Liver (tissue), 3 donors: Measurements from ENCODE around the gene LGALS14.

Experiments used
- EGR1 ChIP-seq, 2 donors: IDR thresholded peaks; 2 replicates each; pipeline ENCODE4 v1.6.1; 2016 to 2018; ENCODE audit warnings: antibody characterized with exemption in 2 of 2, low read depth in 2 of 2
- FOXA1 ChIP-seq: IDR thresholded peaks from 2 replicates; pipeline ENCODE4 v1.6.1; 2016; ENCODE audit warnings: antibody characterized with exemption
- HNF4A ChIP-seq, 2 donors: conservative IDR thresholded peaks; 2 replicates each; pipeline ENCODE4 v1.6.1; 2016; ENCODE audit warnings: antibody characterized with exemption in 2 of 2, mild to moderate bottlenecking in 2 of 2
- RAD21 ChIP-seq, 2 donors: IDR thresholded peaks; 2 replicates each; pipeline ENCODE4 v1.6.1; 2016; ENCODE audit warnings: antibody characterized with exemption in 2 of 2, mild to moderate bottlenecking in 2 of 2
- RXRA ChIP-seq, 2 donors: IDR thresholded peaks; 2 replicates each; pipeline ENCODE4 v1.6.1; 2017 to 2018; ENCODE audit warnings: antibody characterized with exemption in 2 of 2, mild to moderate bottlenecking in 1 of 2
- SP1 ChIP-seq: IDR thresholded peaks from 2 replicates; pipeline ENCODE4 v1.6.1; 2018; ENCODE audit warnings: antibody characterized with exemption, mild to moderate bottlenecking
- TF ChIP-seq, protein P1 (sequence below): fragments of 150-350 bp; IDR thresholded peaks from 2 replicates; pipeline ENCODE4 v1.5.1; 2017; ENCODE audit warnings: improper control_type of control experiment, low read depth, low read length; ENCODE audit not compliant: missing input control
- TF ChIP-seq, protein P2 (sequence below): IDR thresholded peaks from 2 replicates; pipeline ENCODE4 v1.6.1; 2016; ENCODE audit warnings: antibody characterized with exemption
- TF ChIP-seq, protein P3 (sequence below): IDR thresholded peaks from 2 replicates; pipeline ENCODE4 v1.6.1; 2016; ENCODE audit warnings: antibody characterized with exemption, mild to moderate bottlenecking
- TF ChIP-seq, protein P4 (sequence below): IDR thresholded peaks from 2 replicates; pipeline ENCODE4 v1.6.1; 2016; ENCODE audit warnings: antibody characterized with exemption
- donor health status: healthy.
- donor health status: healthy.

DNA sequence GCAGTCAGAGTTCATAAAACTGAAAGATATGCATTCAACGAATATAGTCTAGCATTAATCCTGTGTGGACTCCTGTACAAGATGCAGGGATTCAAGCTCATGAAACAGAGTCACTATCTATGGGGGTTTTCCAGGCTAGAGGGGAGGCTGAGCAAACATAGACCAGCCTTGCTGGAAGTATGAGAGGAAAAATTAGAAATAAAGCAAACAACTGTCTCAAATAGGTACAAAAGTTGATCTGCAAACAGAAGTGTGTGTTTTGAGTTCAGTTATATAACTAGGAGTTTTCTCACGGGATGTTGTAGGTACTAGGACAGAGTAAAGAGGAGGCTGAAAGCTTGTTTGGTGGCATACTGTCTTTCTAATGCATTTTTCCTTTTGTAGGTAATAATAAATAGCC is 8.5 kb upstream of the LGALS14 start:
- TF ChIP-seq, protein P1, sequence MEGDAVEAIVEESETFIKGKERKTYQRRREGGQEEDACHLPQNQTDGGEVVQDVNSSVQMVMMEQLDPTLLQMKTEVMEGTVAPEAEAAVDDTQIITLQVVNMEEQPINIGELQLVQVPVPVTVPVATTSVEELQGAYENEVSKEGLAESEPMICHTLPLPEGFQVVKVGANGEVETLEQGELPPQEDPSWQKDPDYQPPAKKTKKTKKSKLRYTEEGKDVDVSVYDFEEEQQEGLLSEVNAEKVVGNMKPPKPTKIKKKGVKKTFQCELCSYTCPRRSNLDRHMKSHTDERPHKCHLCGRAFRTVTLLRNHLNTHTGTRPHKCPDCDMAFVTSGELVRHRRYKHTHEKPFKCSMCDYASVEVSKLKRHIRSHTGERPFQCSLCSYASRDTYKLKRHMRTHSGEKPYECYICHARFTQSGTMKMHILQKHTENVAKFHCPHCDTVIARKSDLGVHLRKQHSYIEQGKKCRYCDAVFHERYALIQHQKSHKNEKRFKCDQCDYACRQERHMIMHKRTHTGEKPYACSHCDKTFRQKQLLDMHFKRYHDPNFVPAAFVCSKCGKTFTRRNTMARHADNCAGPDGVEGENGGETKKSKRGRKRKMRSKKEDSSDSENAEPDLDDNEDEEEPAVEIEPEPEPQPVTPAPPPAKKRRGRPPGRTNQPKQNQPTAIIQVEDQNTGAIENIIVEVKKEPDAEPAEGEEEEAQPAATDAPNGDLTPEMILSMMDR: no peak
- TF ChIP-seq EGR1 (IDR thresholded peaks at IDR 0.05; ENCODE audit: low read depth in 2 of 2) (no peak), RAD21 (IDR thresholded peaks at IDR 0.05) (no peak), FOXA1 (no peak), SP1 (no peak), RXRA (IDR thresholded peaks at IDR 0.05) (no peak), HNF4A (conservative IDR thresholded peaks at IDR 0.05) (no peak)
- TF ChIP-seq, protein P2, sequence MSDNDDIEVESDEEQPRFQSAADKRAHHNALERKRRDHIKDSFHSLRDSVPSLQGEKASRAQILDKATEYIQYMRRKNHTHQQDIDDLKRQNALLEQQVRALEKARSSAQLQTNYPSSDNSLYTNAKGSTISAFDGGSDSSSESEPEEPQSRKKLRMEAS: no peak
- TF ChIP-seq, protein P3, sequence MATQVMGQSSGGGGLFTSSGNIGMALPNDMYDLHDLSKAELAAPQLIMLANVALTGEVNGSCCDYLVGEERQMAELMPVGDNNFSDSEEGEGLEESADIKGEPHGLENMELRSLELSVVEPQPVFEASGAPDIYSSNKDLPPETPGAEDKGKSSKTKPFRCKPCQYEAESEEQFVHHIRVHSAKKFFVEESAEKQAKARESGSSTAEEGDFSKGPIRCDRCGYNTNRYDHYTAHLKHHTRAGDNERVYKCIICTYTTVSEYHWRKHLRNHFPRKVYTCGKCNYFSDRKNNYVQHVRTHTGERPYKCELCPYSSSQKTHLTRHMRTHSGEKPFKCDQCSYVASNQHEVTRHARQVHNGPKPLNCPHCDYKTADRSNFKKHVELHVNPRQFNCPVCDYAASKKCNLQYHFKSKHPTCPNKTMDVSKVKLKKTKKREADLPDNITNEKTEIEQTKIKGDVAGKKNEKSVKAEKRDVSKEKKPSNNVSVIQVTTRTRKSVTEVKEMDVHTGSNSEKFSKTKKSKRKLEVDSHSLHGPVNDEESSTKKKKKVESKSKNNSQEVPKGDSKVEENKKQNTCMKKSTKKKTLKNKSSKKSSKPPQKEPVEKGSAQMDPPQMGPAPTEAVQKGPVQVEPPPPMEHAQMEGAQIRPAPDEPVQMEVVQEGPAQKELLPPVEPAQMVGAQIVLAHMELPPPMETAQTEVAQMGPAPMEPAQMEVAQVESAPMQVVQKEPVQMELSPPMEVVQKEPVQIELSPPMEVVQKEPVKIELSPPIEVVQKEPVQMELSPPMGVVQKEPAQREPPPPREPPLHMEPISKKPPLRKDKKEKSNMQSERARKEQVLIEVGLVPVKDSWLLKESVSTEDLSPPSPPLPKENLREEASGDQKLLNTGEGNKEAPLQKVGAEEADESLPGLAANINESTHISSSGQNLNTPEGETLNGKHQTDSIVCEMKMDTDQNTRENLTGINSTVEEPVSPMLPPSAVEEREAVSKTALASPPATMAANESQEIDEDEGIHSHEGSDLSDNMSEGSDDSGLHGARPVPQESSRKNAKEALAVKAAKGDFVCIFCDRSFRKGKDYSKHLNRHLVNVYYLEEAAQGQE: no peak
- TF ChIP-seq, protein P4, sequence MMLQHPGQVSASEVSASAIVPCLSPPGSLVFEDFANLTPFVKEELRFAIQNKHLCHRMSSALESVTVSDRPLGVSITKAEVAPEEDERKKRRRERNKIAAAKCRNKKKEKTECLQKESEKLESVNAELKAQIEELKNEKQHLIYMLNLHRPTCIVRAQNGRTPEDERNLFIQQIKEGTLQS: no peak
